ENCODE measurements around the gene RBKS.
"Not testable (repeated sequence)": the region's sequence is repeated elsewhere in the genome, so short reads cannot be mapped to it uniquely, and the experiment has no call there.

The RBKS gene

GRCh38 chr2:27873091-27873490 lies 17.1 kb downstream of the RBKS start:
- DNase-seq (ENCODE audit: low read depth in 2 of 2), result no peak

DNA sequence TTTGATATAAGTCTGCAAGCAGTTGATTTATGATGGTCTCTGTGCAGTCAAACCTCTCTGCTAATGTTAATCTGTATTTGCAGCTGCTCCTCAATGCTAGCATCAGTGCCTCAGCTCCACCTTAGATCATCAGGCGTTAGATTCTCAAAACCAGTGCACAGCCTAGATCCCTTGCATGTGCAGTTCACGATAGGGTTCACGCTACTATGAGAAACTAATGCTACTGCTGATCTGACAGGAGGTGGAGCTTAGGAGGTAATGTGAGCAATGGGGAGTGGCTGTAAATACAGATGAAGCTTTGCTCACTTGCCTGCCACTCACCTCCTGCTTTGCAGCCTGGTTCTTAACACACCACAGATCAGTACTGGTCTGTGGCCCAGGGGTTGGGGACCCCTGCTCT lies 18.4 kb downstream of the RBKS start:
- DNase-seq (ENCODE audit: low read depth in 2 of 2), result no peak

- no peak for DNase-seq (ENCODE audit: low read depth in 2 of 2)
These were observed 19.5 kb downstream of the RBKS start for GRCh38 chr2:27870724-27871123.

GRCh38 chr2:27869763-27870162 lies 20.4 kb downstream of the RBKS start:
- DNase-seq (ENCODE audit: low read depth in 2 of 2), result no peak

DNA sequence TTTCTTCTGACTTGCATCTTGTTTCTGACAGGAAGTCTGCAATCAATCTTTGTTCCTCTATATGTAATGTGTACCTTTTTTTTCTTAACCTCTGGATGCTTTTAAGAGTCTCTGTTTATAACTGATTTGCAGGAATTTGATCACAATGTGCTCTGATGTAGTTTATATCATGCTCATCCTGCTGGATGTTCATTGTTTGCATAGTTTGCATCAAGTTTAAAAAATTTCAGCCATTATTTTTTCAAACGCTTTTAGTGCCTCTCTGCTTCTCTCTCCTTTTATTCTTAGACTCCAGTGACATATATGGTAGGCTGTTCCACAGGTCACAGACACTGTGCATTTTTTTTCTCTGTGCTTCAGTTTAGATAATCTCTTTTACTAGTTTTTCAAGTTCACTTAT lies 23.9 kb downstream of the RBKS start:
- no peak for DNase-seq (ENCODE audit: low read depth in 2 of 2)

- not testable (repeated sequence) for DNase-seq (ENCODE audit: low read depth in 2 of 2)
These were observed 26.2 kb downstream of the RBKS start for GRCh38 chr2:27863955-27864354.

DNA sequence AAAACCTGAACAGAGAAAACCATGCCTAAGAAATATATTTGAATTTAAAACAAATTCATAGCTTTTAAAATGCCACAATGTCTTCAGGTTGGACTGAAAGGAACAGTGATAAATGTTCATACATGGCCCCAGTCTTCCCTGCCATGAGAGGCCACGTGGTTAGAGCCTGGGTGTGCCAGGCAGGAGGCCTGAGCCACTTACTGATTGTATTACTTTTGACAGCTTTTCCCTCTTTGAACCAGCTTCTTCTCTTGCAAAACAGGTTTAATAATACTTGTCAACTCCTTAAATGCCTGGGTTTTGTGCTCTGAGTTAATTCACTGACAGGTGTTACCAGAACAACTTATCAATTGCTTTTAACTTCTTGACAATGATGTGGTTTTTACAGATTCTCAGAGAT lies 27.0 kb downstream of the RBKS start:
- DNase-seq (ENCODE audit: low read depth in 2 of 2), result no peak

DNA sequence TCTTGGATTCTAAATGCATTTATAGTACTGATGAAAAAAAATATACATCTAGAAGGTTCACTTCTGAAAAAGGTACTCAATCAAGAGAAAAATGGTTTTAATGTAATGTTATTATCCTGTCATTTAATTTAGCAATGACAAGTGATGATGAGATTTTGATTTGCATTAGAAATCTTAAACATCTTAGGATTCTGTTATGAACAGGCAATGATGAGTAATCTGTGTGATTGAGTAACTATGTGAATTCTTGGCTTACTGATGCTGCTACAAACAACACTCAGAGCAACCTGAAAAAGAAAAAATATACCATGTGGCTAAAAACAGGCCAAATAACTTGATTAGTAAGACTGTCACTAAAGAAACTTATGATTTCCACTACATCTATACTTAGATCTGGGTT lies 30.1 kb downstream of the RBKS start:
- no peak for DNase-seq (ENCODE audit: low read depth in 2 of 2)

DNA sequence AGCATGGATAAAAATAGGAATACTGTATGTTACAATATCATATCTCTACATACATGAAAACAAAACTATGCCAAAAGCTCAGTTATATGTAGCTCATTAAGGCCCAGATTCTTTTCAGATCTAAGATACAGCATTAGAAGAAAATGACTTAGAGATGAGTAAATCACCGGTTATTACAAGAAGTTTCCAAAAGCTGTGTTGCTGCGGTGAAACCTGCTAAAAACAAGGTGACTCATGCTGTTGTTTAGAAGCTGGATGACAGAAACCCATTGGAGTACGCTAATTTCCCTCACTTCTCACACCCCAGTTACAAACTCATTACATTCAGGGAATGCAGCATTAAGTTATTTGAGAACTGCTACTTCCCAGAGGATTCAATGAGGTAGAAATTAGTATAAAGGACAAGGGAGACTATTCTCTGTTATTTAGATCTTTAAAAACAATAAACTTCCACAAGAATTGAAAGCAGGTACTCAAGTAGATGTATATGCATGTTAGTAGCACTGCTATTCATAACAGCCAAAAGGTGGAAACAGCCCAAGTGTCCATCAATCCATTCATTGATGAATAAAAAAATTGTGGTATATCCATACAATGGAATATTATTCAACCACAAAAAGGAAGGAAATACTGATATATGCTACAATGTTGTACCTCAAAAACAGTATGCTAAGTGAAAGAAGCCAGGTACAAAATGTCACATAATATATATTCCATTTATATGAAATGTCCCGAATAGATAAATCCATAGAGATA lies 32.6 kb downstream of the RBKS start:
- DNase-seq (ENCODE audit: low read depth in 2 of 2), result no peak

- no peak for DNase-seq (ENCODE audit: low read depth in 2 of 2)
These were observed 33.2 kb downstream of the RBKS start for GRCh38 chr2:27856956-27857355.

DNA sequence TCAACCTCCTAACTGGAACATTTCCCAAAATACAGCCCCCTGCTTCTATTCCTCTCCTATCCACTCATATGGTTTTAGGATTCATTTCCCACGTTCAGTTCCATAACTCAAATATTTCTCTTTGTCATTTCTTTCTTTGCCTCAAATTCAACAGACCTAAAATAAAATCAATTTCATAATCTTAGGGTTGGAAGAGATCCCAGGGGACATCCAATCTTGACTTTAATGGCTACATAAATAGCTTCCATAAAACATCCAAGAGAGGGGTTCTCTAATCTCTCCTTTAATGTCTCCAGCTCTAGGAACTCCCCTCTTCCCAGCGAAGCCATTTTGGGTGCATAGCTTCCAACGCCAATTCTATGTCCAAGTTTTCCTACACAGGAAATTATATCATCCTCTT lies 33.8 kb downstream of the RBKS start:
- DNase-seq (ENCODE audit: low read depth in 2 of 2), result no peak

DNA sequence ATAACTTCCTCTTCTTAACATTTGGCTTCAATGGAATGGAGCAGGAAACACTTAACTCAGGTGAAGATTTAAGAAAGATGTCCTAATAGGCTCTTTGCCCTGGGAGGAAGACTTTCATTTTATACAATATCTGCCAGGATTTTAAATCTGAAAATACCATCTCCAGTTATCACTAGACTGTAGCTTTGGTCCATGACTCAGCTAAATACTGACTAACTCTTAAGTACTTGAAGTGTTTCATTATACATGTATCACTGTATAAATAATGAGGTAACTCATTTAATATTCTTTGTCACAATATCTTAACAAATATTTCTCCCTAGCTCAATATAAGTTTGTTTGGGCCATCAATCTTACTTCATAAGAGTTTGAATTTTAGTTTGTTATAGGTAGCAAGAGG lies 34.7 kb downstream of the RBKS start:
- DNase-seq (ENCODE audit: low read depth in 2 of 2), result no peak

DNA sequence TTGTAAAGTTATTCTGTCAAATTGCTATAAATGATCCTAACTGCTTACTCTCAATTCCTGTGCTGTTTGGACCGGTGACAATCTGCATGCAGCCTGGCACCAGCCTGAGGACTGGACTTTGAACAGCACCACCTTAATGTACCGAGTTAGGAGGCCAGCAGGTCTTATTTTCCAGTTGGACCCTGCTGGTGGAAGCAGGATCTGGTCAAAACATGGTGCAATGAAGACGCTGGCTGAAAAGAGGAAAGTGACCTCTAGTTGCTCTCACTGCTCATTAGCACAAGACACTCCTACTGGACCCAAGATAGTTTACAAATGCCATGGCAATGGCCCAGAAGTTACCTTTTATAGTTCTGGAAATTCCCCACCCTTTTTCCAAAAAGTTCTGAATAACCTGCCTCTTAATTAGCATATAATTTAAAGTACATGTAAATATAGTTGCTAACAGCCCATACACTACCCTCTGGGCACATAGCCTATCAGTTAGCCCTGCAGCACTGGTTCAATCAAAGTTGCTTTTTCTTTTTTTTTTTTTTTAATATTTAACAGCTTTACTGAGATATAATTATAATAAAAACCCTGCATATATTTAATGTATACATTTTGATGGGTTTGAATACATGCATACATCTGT lies 35.8 kb downstream of the RBKS start:
- DNase-seq (ENCODE audit: low read depth in 2 of 2), result no peak

GRCh38 chr2:27852691-27853090 lies 37.5 kb downstream of the RBKS start:
- DNase-seq (ENCODE audit: low read depth in 2 of 2), result no peak

DNA sequence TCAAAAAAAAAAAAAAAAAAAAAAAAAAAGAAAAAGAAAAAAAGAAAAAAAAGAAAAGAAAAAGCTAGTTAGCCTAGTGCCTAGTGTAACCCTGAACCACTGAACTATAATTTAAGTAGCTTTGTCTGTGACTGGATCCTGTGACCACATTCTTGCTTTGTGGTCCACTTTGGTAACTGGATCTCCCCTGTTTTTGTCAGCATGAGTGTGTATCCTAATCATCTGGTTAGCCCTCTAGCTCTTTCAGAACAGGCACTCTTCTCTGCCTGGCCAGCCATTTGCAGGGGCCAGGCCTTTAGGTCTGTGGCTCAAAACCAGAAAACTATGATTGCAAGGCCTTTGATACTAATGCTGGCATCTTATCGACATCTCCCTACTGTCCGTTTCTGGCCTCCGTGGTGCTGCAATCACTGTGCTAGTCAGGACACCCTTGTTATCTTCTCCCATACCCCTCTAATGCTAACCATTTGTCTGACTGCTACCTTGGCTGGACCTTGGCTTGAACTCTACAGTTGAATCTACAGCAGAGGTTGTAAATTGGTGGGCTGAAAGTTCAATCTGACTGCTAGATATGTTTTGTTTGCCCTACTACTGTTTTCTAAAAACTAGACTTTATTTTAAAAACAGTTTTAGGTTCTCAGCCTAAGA lies 40.5 kb downstream of the RBKS start:
- DNase-seq (ENCODE audit: low read depth in 2 of 2), result no peak

GRCh38 chr2:27847333-27847732 lies 42.9 kb downstream of the RBKS start:
- no peak for DNase-seq (ENCODE audit: low read depth in 2 of 2)

DNA sequence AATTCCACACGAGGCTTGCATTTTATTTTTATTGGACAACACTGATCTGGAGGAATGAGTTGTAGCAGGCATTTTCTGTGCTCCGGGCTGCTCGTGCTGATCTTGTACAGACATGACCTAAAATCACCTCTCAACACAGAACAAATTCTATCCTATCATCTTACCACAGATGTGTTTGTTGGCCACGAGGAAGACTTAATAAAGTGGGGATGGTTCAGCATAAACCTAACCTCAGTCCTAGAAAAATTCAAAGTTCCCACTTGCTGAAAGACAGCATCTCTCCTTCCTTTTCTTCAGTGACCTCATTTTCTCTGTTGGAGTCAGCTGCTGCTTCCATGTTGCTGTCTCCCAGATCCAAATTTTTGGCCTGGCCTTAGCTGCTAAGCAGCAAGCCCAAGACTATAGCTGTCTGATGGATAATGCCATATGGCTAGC lies 45.3 kb downstream of the RBKS start:
- DNase-seq (ENCODE audit: low read depth in 2 of 2), result no peak

- DNase-seq (ENCODE audit: low read depth in 2 of 2), result no peak
These were observed 46.2 kb downstream of the RBKS start for GRCh38 chr2:27843992-27844391.

DNA sequence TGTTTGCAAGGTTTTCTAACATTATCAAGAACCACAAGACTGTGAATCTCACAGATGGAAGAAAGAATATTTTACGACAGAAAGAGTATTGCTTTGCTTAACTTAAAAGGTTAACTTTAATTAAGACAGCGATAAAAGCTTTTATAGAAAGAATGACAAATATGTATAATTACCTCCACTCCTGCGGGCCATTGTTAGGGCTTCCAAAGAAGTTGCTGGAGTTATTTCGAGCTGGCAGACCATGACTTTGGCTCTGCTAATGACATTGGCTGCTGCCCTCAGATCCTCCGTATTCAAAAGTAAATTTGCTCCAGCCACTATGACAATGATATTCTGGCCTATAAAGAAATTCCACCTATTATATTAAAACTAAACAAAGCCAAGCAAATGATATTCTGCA lies 47.3 kb downstream of the RBKS start:
- no peak for DNase-seq (ENCODE audit: low read depth in 2 of 2)

GRCh38 chr2:27839022-27839618 lies 51.1 kb downstream of the RBKS start:
- DNase-seq (ENCODE audit: low read depth in 2 of 2), result no peak

DNA sequence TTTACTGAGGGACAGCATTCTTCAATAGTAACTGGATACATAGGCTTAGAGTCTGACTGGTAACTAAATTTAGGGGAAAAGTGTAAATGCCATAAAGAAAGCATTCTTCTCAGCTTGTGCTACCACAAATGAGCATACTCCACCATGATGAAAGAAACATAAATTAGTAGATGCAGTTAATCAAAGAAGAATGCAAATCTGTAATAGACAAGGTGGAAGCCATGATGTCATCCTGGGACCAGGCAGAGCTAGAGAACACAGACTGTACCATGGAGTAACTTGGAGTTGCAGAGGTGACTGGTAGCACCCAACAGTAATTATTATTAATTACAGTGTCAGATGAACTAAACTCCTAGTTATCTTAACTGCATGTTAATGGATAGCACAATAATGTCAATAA lies 51.7 kb downstream of the RBKS start:
- DNase-seq (ENCODE audit: low read depth in 2 of 2), result no peak

DNA sequence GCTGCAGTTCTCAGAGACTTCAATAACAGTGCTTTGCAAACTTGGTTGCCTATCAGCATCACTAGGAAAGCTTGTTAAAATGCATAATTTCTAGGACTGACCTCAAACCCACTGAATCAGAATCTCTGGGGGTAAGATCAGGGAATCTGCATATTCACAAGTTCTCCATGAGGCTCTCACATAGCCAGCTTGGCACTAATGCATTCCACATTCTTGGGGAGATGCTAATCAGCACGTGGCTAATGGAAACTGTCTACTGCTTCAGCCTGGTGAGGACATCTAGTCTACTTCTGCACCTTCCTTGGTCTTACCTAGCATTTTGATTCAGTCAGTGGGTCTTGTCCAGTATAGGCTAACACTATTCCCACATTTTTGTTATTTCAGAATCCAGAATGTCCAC lies 56.3 kb downstream of the RBKS start:
- DNase-seq (ENCODE audit: low read depth in 2 of 2), result no peak

DNA sequence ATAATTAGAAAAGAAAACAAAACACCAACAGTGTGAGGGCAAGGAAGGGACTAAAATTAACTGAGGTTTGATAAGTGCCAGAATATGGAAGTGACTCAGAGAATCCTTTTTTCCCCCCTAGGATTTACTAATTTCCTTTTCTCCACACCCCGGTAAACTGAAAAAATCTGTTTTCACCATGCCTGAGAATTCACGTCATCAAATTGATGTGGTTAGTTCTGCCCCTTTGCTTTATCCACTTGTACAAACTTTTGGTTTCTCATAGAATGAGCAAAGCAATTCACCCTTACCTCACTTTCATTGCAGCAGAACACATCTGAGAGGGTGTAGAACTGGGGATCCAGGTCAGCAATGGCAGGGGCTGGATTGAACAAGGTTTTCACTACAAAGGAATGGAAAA lies 57.8 kb downstream of the RBKS start:
- DNase-seq (ENCODE audit: low read depth in 2 of 2), result no peak
